Breast epithelium (tissue), 4 donors: ENCODE results near the gene BIRC7. TPM values are rescaled to one million over a fixed set of nuclear protein-coding genes. Genes with fewer than 3 reads are reported as not detected.

Experiments
- DNase-seq, 2 donors: peaks; one replicate each; pipeline ENCODE4 v3.0.0-alpha.2; 2019; ENCODE audit warnings: low spot score in 2 of 2
- H3K27ac ChIP-seq, 2 donors: fragments of 200-600 bp; sonication (generic) in 1 of 2; one replicate each; pipeline ENCODE4 v1.5.1; 2016 to 2019; ENCODE audit warnings: mild to moderate bottlenecking in 1 of 2
- H3K27me3 ChIP-seq, 2 donors: fragments of 200-600 bp; sonication (generic) in 1 of 2; one replicate each; pipeline versions ENCODE4 v1.5.1 to v1.6.0; 2017 to 2019; ENCODE audit warnings: control low read depth in 1 of 2, mild to moderate bottlenecking in 1 of 2
- H3K36me3 ChIP-seq: fragments of 200-600 bp; one replicate; pipeline ENCODE4 v1.5.1; 2019
- H3K4me1 ChIP-seq, 2 donors: fragments of 200-600 bp; sonication (generic); one replicate each; pipeline ENCODE4 v1.5.1; 2016 to 2019; ENCODE audit warnings: control low read depth in 1 of 2
- H3K4me3 ChIP-seq, 3 donors: fragments of 200-600 bp; sonication (generic); 1 replicate in 2 of 3; 2 replicates in 1 of 3; pipeline ENCODE4 v1.5.1; 2016 to 2019; ENCODE audit warnings: mild to moderate bottlenecking in 3 of 3, moderate library complexity in 2 of 3
- H3K9me3 ChIP-seq, 2 donors: fragments of 200-600 bp; sonication (generic) in 1 of 2; one replicate each; pipeline ENCODE4 v1.5.1; 2016 to 2019; ENCODE audit warnings: control low read depth in 1 of 2
- CTCF ChIP-seq, 3 donors: fragments of 450-650 bp; IDR thresholded peaks; one replicate each; pipeline ENCODE4 v1.5.1; 2016 to 2017; ENCODE audit warnings: antibody characterized with exemption in 3 of 3, mild to moderate bottlenecking in 3 of 3, moderate library complexity in 3 of 3
- POLR2A ChIP-seq: fragments of 450-650 bp; IDR thresholded peaks from one replicate; pipeline ENCODE4 v1.6.1; 2016; ENCODE audit warnings: antibody characterized with exemption, mild to moderate bottlenecking, moderate library complexity
- POLR2AphosphoS5 ChIP-seq, 3 donors: sonication (generic); formaldehyde crosslinking; IDR thresholded peaks; one replicate each; pipeline ENCODE4 v1.6.1; 2017; ENCODE audit warnings: antibody characterized with exemption in 3 of 3
- intact Hi-C: fragments of 100-400 bp; cut with DNase I; formaldehyde crosslinking; loops from one replicate; pipeline ENCODE4 v1.15.1; 2023; ENCODE audit warnings: low total_unique reads
- total RNA-seq, 3 donors: library from RNA; depleted of rRNA; stranded (reverse); fragments of >200 nt; gene quantifications; one replicate each; pipeline ENCODE4 v1.1.0, GENCODE V29; 2016

Gene BIRC7
- total RNA-seq = 1 to 10 TPM in 1 of 3 donors, under 1 TPM in 1, not detected in 1; 0.32 to 1.2 TPM

- no peak for DNase-seq
- H3K36me3 ChIP-seq = no peaks in the 10 kb centered on the region
- TF ChIP-seq POLR2A (no peak), POLR2AphosphoS5 (IDR thresholded peaks at IDR 0.05) (no peak), CTCF (IDR thresholded peaks at IDR 0.05) (no peak)
- no peak within 1 kb of the TSS for H3K4me3 ChIP-seq
- peaks cover 0 to 56% of the 10 kb centered on the region in 2 donors for H3K27me3 ChIP-seq
- H3K27ac ChIP-seq = no peak within 1 kb of the TSS
- no peaks in the 10 kb centered on the region for H3K9me3 ChIP-seq
- no peaks in the 10 kb centered on the region for H3K4me1 ChIP-seq
- intact Hi-C loops = no loop called here
Measured at GRCh38 chr20:63235399-63235983, at the start of gene BIRC7. Gene BIRC7 (plus strand): TSS chr20:63235905. CDS start chr20:63236097, 192 bp downstream.

- H3K4me3 ChIP-seq = no peak overlapping the region
- no peaks in the 10 kb centered on the region for H3K36me3 ChIP-seq
- H3K27me3 ChIP-seq = peaks cover 0 to 31% of the 10 kb centered on the region in 2 donors
- no peaks in the 10 kb centered on the region for H3K4me1 ChIP-seq
- no peak for DNase-seq
- no peaks in the 10 kb centered on the region for H3K9me3 ChIP-seq
- TF ChIP-seq POLR2A = no peak
- TF ChIP-seq POLR2AphosphoS5 (IDR thresholded peaks at IDR 0.05) = no peak
- no peak for TF ChIP-seq CTCF (IDR thresholded peaks at IDR 0.05)
- H3K27ac ChIP-seq = no peak overlapping the region
- intact Hi-C loops = no loop called here
Measured at GRCh38 chr20:63186084-63186483, 49.6 kb upstream of the BIRC7 start.

GRCh38 chr20:63186528-63187316, 49.0 kb upstream of the BIRC7 start:
- H3K4me3 ChIP-seq = no peak overlapping the region
- H3K4me1 ChIP-seq = no peaks in the 10 kb centered on the region
- intact Hi-C loops = no loop called here
- peaks cover 0 to 27% of the 10 kb centered on the region in 2 donors for H3K27me3 ChIP-seq
- TF ChIP-seq POLR2A (no peak), POLR2AphosphoS5 (IDR thresholded peaks at IDR 0.05) (no peak), CTCF (IDR thresholded peaks at IDR 0.05) (no peak)
- no peak for DNase-seq
- H3K9me3 ChIP-seq = no peaks in the 10 kb centered on the region
- H3K36me3 ChIP-seq = no peaks in the 10 kb centered on the region
- H3K27ac ChIP-seq = no peak overlapping the region

- Histone ChIP-seq H3K4me3 (no peak overlapping the region), H3K27ac (no peak overlapping the region), H3K36me3 (no peaks in the 10 kb centered on the region), H3K4me1 (no peaks in the 10 kb centered on the region), H3K27me3 (peaks cover 0 to 19% of the 10 kb centered on the region in 2 donors), H3K9me3 (no peaks in the 10 kb centered on the region)
- intact Hi-C loops = no loop called here
- DNase-seq = no peak
- TF ChIP-seq POLR2AphosphoS5 (IDR thresholded peaks at IDR 0.05) (no peak), CTCF (IDR thresholded peaks at IDR 0.05) (no peak), POLR2A (no peak)
Measured at GRCh38 chr20:63187338-63188158, 48.2 kb upstream of the BIRC7 start.

GRCh38 chr20:63188159-63188442, 47.6 kb upstream of the BIRC7 start:
- TF ChIP-seq POLR2A (no peak), CTCF (IDR thresholded peaks at IDR 0.05) (no peak), POLR2AphosphoS5 (IDR thresholded peaks at IDR 0.05) (no peak)
- H3K4me1 ChIP-seq = no peaks in the 10 kb centered on the region
- H3K4me3 ChIP-seq = no peak overlapping the region
- no peaks in the 10 kb centered on the region for H3K36me3 ChIP-seq
- no peak overlapping the region for H3K27ac ChIP-seq
- intact Hi-C loops = no loop called here
- no peaks in the 10 kb centered on the region for H3K9me3 ChIP-seq
- H3K27me3 ChIP-seq = peaks cover 0 to 14% of the 10 kb centered on the region in 2 donors
- DNase-seq = no peak
